ENCODE data around the gene SKIC3. TPM values are rescaled to one million over a fixed set of nuclear protein-coding genes. Genes with fewer than 3 reads are reported as not detected.
A peak's percentile ranks its signal among the peaks of the same experiment; 100 is the strongest.

SKIC3 gene
- total RNA-seq, 1 experiment from 2014 or later: 43.0 TPM

- no peak for DNase-seq (ENCODE audit: low read depth)
These were observed 22.4 kb downstream of the SKIC3 start for GRCh38 chr5:95532415-95532814.

GRCh38 chr5:95531491-95531890, 23.3 kb downstream of the SKIC3 start:
- no peak for DNase-seq (ENCODE audit: low read depth)

- DNase-seq (ENCODE audit: low read depth): peak; percentile 83
These were observed 24.4 kb downstream of the SKIC3 start for GRCh38 chr5:95530416-95530815.

GRCh38 chr5:95528565-95528964, 26.2 kb downstream of the SKIC3 start:
- DNase-seq (ENCODE audit: low read depth): no peak

- no peak for DNase-seq (ENCODE audit: low read depth)
These were observed 27.9 kb downstream of the SKIC3 start for GRCh38 chr5:95526871-95527270.

GRCh38 chr5:95524423-95524822, 30.4 kb downstream of the SKIC3 start:
- DNase-seq (ENCODE audit: low read depth): no peak

GRCh38 chr5:95520206-95520605, 34.6 kb downstream of the SKIC3 start:
- DNase-seq (ENCODE audit: low read depth): no peak

- no peak for DNase-seq (ENCODE audit: low read depth)
These were observed 35.1 kb downstream of the SKIC3 start for GRCh38 chr5:95519681-95520080.

GRCh38 chr5:95519151-95519550, 35.6 kb downstream of the SKIC3 start:
- no peak for DNase-seq (ENCODE audit: low read depth)

GRCh38 chr5:95518417-95518816, 36.4 kb downstream of the SKIC3 start:
- DNase-seq (ENCODE audit: low read depth): no peak

GRCh38 chr5:95511606-95512005, 43.2 kb downstream of the SKIC3 start:
- no peak for DNase-seq (ENCODE audit: low read depth)

GRCh38 chr5:95508550-95508949, 46.2 kb downstream of the SKIC3 start:
- no peak for DNase-seq (ENCODE audit: low read depth)

Small RNA genes within 50 kb of the gene (small RNA-seq; reads per million reads assigned to genes)
- not detected for gene RNU6-308P

Other genes with a start within 250 kb of the SKIC3 start
- gene FAM81B, start 163.6 kb downstream of the SKIC3 start, total RNA-seq (2014; rRNA removed; shearing (Covaris generic)): not detected in 2 replicates
- 7.0 and 9.2 TPM in 2 replicates for gene ARSK, start 124 bp upstream of the SKIC3 start, total RNA-seq (2014; rRNA removed; shearing (Covaris generic))
- not detected in 2 replicates for gene GPR150, start 65.1 kb upstream of the SKIC3 start, total RNA-seq (2014; rRNA removed; shearing (Covaris generic))
- 2.5 and 4.0 TPM in 2 replicates for gene RFESD, start 91.8 kb upstream of the SKIC3 start, total RNA-seq (2014; rRNA removed; shearing (Covaris generic))
- gene SPATA9, start 128.0 kb upstream of the SKIC3 start, total RNA-seq (2014; rRNA removed; shearing (Covaris generic)): not detected in 2 replicates
- gene RHOBTB3, start 176.4 kb upstream of the SKIC3 start, total RNA-seq (2014; rRNA removed; shearing (Covaris generic)): 51.4 and 53.6 TPM in 2 replicates

Measured in HT1080 (cell line).